GM19193 (cell line): Measurements from ENCODE around the gene CMKLR1.

Source experiments
- POLR2A ChIP-seq: IDR thresholded peaks from 4 replicates; pipeline ENCODE4 v1.6.1; 2011; ENCODE audit not compliant: insufficient read depth, insufficient read length; ENCODE audit errors: extremely low read depth

The CMKLR1 gene

GRCh38 chr12:108305991-108306501 lies 33.1 kb downstream of the CMKLR1 start:
- no peak for TF ChIP-seq POLR2A

DNA sequence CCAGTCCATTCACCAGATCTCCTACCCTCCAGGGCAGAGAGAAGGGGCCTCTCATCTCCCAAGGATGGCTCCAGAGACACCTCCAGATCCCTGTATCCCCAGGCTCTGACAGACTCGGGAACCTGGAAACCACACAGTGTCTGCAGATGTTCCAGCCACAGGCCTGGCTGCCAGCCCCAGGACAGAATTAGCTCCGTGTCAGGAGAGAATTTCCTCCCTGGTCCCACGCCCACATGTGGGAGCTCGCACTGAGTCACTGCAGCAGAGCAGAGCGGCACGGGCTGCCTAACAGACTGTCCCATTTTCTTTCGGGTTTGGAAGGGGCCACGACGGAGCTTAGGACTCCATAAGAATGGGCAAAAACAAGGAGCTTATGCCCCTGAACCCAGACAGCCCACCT lies 33.6 kb downstream of the CMKLR1 start:
- no peak for TF ChIP-seq POLR2A

GRCh38 chr12:108304633-108305032 lies 34.5 kb downstream of the CMKLR1 start:
- no peak for TF ChIP-seq POLR2A

DNA sequence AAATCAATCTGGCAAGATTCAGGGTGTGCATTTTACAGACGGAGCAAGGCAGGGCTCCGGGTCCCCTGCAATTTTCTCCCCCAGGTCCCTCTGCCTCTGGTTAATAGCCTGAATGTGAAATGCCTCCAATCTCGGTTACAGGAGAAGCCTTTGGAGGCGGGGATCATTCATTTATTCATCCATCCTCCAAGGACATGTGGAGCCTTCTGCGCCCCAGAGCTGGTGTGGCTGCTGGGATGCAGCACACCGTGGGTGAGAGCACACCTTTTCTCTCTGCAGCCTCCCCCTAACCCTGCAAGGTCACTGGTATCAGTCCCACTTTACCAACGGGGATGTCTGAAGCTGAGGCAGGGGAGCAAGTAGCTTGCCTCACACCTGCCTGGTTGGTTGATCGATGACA lies 35.4 kb downstream of the CMKLR1 start:
- no peak for TF ChIP-seq POLR2A

- no peak for TF ChIP-seq POLR2A
Observed at GRCh38 chr12:108302403-108303311, 36.5 kb downstream of the CMKLR1 start.

DNA sequence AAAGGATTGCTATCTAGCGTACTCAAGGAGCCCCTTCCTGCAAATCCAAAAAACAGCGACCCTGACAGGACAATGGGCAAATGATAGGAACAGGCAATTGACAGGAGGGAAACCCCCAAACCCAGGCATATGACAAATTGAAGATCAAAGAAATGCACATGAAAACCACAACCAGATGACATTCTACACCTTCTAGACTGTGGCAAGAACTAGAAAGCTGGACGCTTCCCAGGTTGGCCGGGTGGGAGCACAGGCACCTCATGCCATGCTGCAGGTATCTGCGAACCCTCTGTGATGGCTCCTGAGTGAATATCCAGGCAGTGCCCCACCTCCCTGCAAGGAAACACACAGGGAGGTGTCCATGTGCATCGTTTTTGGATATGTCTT lies 37.1 kb downstream of the CMKLR1 start:
- TF ChIP-seq POLR2A: no peak

- no peak for TF ChIP-seq POLR2A
Observed at GRCh38 chr12:108301346-108301745, 37.8 kb downstream of the CMKLR1 start.

DNA sequence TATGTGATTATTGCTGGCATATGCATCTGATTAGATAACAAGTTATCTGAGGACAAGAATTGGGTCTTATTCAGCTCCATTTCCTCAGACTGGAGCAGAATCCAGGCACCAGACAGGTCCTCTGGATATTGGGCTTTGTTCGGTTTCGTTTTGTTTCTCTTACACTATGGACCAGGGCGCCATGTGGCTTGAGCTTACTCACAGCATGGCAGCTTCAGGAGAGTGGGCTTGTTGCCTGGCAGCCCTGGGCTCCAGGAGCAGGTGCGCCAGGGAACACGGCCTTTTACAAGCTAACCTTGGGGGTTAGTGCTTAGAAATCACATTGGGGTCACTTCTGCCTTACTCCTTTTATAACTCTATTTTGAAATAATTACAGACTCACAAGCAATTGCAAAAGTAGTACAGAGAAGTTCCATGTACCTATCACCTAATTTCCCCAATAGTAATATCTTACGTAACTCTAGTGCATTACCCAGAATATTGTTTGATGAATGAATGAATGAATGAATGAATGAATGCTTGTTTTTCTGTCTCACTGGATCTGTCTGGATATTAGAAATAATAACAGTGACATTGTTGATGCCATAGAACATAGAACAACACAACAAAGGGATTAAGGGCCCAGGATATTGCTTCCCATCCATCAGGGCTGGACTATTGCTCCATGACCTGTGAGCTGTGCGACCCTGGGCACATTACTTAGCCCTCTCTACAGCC lies 39.0 kb downstream of the CMKLR1 start:
- no peak for TF ChIP-seq POLR2A

DNA sequence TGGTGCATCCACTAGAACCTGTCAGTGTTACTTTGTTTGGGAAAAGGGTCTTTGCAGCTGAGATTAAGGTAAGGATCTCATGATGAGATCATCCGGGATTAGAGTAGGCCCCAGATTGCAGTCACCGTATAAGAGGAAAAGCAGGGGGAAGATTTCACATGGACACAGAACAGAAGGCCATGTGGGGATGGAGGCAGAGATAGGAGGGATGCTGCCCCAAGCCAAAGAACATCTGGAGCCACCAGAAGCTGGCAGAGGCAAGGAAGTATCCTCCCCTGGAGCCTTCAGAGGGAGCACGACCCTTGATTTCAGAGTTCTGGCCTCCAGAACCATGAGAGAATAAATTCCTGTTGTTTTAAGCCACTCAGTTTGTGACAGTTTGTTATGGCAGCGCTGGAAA lies 39.6 kb downstream of the CMKLR1 start:
- no peak for TF ChIP-seq POLR2A

- no peak for TF ChIP-seq POLR2A
Observed at GRCh38 chr12:108298761-108299275, 40.3 kb downstream of the CMKLR1 start.

GRCh38 chr12:108297895-108298760 lies 41.0 kb downstream of the CMKLR1 start:
- no peak for TF ChIP-seq POLR2A

- no peak for TF ChIP-seq POLR2A
Observed at GRCh38 chr12:108297424-108297823, 41.7 kb downstream of the CMKLR1 start.

GRCh38 chr12:108296945-108297344 lies 42.2 kb downstream of the CMKLR1 start:
- no peak for TF ChIP-seq POLR2A

DNA sequence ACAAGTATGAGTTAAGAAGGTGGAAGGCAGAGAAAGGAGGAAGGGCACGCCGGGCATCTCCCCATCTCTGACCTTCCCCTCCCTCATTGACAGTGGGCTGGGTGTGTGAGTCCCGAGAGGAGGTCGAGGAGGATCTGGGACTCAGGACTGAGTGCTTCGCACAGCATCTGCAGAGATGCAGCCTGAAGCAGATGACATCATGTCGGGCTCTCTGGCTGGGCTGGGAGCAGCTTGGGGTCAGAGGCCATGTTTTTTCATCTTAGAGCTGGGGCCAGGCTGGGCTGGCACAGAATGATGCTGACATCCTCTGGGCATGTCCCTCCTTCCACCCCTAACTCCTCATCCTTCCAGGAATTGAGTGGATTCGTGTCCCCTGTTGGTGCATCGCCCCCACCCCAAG lies 43.5 kb downstream of the CMKLR1 start:
- no peak for TF ChIP-seq POLR2A
